Stimulated activated CD4-positive, alpha-beta T cell treated with anti-CD3 and anti-CD28 coated beads, Interleukin-2, amount 100 ng/mL, for 24 hours (primary cell): ENCODE data around the gene ATXN2.
"Not testable (repeated sequence)": the region's sequence is repeated elsewhere in the genome, so short reads cannot be mapped to it uniquely, and the experiment has no call there.

Experiments
- DNase-seq, 2 donors: peaks; one replicate each; pipeline ENCODE4 v3.0.0-alpha.2; 2020

Gene ATXN2

GRCh38 chr12:111599453-111600204, 514 bp upstream of the ATXN2 start:
- peak; percentile 89 to 90 for DNase-seq

GRCh38 chr12:111597831-111598636, 1.1 kb downstream of the ATXN2 start:
- peak; percentile 37 to 50 for DNase-seq

DNA sequence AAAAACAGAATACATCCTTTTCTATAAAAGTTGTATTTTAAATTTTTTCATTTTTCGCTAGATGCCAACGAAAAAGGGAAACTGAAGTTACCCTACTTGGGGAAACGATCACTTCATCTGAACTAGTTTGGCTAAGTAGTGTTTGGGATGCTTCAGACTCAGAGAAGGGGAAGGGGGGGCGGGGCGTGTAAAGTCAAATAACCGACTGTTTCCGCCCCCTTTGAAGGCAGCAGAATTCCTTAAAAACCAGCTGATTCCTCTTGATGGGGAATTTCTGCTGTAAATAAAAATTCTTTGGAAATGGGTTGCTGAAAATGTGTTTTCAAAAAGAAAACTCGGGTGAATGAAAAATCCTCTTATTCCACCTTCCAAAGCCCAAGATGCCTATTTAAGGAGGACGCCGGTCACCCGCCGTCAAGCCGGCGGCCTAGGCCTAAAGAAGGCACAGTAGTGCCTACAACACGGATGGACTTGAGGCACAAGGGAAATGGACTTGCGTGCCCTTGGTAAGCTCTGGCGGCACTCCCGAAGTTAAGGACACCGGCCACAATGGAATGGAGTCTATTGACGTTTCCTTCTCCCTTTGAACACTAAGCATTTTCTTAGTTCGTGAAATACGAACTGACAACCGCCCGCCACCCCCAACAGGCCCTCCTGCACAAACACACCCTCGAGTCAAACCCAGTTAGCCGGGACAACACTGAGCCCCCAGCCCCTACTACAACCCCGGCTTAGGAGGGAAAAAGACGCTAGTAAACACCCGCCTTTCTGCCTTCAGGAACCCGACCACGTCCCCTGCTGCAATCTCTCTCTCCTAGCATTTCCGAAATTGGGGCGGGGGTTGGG, 1.9 kb downstream of the ATXN2 start:
- peak; percentile 29 to 30 for DNase-seq

DNA sequence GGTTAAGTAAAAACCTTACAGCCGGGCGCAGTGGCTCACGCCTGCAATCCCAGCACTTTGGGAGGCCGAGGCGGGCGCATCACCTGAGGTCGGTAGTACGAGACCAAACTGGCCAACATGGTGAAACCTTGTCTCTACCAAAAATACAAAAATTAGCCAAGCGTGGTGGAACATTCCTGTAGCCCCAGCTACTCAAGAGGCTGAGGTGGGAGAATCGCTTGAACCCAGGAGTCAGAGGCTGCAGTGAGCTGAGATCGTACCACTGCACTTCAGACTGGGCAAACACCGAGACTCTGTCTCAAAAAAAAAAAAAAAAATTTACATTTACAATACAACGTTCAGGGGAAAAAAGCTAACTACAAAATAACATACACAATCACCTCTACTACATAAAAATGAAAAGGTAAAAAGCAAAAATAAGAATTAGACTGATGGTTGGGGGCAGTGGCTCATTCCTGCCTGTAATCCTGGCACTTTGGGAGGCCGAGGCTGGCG, 3.7 kb downstream of the ATXN2 start:
- not testable (repeated sequence) for DNase-seq

GRCh38 chr12:111591399-111592010, 7.6 kb downstream of the ATXN2 start:
- not testable (repeated sequence) for DNase-seq

DNA sequence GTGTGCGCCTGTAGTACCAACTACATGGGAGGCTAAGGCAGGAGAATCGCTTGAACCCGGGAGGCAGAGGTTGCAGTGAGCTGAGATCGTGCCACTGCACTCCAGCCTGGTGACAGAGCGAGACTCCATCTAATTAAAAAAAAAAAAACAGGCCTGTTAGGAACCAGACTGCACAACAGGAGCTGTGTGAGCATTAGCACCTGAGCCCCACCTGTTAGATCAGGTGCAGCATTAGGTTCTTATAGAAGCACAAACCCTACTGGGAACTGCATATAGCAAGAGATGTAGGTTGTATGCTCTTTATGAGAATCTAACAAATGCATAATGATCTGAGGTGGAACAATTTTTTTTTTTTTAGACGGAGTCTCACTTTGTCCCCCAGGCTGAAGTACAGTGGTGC, 8.6 kb downstream of the ATXN2 start:
- DNase-seq: no peak

- DNase-seq: no peak
Measured at GRCh38 chr12:111589601-111590000, 9.5 kb downstream of the ATXN2 start.

DNA sequence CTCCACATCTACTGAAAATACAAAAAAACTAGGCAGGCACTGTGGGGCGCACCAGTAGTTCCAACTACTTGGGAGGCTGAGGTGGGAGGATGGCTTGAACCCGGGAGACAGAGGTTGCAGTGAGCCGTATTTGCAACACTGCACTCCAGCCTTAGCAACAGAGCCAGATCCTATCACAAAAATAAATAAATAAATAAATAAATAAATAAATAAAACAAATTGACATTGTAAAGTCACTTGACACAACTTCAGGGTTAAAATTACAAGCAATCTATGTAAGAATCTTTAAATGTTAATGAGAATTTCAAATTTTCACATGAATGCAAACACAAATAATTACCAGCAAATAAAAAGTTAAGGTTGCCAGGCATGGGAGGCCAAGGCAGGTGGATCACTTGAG, 11.1 kb downstream of the ATXN2 start:
- no peak for DNase-seq

DNA sequence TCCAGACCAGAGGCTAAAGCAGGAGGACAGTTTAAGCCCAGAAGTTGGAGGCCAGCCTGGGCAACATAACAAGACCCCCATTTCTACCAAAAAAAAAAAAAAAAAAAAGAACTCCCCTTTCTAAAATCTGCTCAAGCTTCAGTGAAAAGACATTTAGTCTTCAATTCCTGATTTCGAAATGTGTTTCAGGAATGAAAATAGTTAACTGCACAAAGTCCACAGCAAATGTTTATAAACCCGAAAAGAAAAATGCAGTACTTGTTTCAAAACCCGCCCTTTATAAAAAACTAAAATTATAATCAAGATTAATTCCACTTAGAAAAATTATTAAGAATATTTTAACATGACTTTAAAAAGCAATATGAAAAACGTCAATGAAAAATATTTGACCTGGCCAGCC, 12.1 kb downstream of the ATXN2 start:
- no peak for DNase-seq

DNA sequence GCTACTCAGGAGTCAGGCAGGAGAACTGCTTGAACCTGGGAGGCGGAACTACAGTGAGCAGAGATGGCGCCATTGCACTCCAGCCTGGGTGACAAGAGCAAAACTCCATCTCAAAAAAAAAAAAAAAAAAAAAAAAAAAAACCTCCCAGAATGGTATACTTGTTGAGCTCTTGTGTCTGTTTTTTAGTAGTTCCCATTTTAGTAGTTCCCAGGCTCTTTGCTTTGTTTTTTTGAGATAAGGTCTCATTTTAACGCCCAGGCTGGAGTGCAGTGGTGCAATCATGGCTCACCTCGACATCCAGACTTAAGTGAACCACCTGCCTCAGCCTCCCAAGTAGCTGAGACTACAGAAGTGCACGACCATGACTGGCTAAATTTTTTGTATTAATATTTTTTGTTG, 13.4 kb downstream of the ATXN2 start:
- no peak for DNase-seq

DNA sequence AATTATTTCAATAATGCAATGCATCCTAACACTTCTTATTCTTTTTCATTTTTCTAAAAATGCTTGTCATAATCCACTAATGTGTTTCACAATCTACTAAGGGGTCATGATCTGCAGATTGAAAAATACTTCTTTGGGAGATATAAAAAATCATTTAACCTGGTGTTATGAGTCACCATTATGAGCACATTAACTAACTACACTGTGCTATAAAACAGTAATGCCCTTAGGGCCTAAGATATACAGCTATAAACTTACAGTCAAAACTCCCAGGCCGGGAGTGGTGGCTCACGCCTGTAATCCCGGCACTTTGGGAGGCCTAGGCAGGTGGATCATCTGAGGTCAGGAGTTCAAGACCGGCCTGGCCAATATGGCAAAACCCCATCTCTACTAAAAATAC, 14.2 kb downstream of the ATXN2 start:
- no peak for DNase-seq

GRCh38 chr12:111583506-111583905, 15.6 kb downstream of the ATXN2 start:
- DNase-seq: not testable (repeated sequence)

DNA sequence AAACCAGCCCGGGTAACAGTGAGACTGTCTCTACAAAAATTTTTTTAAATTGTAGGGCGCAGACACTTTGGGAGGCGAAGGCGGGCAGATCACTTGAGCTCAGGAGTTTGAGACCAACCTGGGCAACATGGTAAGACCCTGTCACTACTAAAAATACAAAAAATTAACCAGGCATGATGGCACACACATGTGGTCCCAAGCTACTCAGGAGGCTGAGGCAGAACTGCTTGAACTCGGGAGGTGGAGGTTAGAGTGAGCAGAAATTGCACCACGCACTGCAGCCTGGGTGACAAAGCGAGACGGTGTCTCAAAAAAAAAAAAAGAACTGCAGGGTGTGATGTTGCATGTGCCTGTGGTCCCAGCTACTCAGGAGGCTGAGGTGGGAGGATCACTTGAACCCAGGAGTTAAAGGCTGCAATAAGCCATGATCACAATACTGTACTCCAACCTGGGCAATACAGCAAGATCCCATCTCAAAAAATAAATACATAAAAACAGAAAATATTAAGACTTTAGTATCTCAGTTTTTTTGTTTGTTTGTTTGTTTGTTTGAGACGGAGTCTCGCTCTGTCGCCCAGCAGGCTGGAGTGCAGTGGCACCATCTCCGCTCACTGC, 16.9 kb downstream of the ATXN2 start:
- no peak for DNase-seq

- DNase-seq: no peak
Measured at GRCh38 chr12:111581434-111582132, 17.5 kb downstream of the ATXN2 start.

- no peak for DNase-seq
Measured at GRCh38 chr12:111580737-111581136, 18.4 kb downstream of the ATXN2 start.

GRCh38 chr12:111580119-111580425, 19.0 kb downstream of the ATXN2 start:
- DNase-seq: no peak

- DNase-seq: no peak
Measured at GRCh38 chr12:111578971-111579340, 20.2 kb downstream of the ATXN2 start.

DNA sequence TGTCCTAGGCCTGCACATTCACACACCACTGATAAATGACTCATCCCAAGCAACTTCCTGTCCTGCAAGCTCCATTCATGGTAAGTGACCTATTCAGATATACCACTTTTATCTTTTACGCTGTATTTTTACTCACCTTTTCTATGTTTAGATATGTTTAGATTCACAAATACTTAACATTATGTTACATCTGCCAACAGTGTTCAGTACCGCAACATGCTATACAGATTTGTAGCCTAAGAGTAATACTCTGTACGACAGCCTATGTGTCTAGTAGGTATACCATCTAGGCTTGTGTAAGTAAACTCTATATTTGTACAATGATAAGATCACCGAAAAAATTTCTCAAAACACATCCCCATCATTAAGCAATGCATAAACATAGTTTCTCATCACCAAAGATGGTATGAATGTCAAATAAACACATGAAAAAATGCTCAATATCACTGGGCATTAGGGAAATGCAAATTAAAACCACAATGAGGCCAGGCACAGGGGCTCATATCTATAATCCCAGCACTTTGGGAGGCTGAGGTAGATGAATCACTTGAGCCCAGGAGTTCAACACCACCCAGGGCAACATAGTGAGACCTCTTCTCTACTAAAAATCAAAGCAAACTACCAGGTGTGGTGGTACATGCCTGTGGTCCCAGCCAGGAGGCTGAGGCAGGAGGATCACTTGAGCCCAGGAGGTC, 20.7 kb downstream of the ATXN2 start:
- DNase-seq: no peak

DNA sequence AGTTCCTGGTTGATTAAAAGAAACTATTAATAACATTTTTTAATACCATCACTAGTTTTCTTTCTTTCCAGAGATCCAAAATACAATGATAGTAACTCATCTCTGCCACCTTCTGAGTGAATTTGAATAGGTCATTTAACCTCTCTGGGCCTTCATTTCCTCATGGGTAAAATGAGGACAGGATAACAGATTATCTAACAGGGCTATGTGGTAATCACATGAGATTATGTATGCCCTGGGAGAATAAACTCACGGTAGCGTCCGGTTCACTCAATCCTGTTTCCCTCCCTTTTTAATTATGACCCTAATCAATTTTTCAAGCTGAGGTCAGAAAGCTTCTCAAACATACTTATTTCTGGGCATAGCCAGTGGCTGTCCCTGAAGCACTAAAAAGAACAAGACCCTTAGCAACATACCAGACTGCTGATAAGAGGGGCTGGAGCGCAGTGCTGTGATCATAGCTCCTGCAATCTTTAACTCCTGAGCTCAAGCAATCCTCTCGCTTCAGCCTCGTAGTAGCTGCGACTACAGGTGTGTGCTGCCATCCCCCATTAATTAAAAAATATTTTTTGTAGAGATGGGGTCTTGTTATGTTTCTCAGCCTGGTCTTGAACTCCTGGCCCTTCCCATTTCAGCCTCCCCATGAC, 24.2 kb downstream of the ATXN2 start:
- DNase-seq: no peak

- DNase-seq: no peak
Measured at GRCh38 chr12:111573476-111573875, 25.6 kb downstream of the ATXN2 start.
